Osteocyte (in vitro differentiated cells): Measurements from ENCODE around the gene BPI. TPM values are rescaled to one million over a fixed set of nuclear protein-coding genes. Genes with fewer than 3 reads are reported as not detected.

Experiments used
- DNase-seq: peaks from one replicate; pipeline ENCODE4 v3.0.0; 2021; ENCODE audit warnings: mixed read lengths; ENCODE audit not compliant: unreplicated experiment; ENCODE audit errors: extremely low spot score
- H3K27ac Mint-ChIP-seq: one replicate; pipeline ENCODE4 v1.8.0; 2021; ENCODE audit warnings: mild to moderate bottlenecking, mixed read lengths; ENCODE audit not compliant: unreplicated experiment
- H3K27me3 Mint-ChIP-seq: one replicate; pipeline ENCODE4 v1.8.0; 2021; ENCODE audit warnings: mixed read lengths; ENCODE audit not compliant: unreplicated experiment
- H3K36me3 Mint-ChIP-seq: one replicate; pipeline ENCODE4 v1.8.0; 2021; ENCODE audit warnings: mixed read lengths; ENCODE audit not compliant: unreplicated experiment
- H3K4me1 Mint-ChIP-seq: one replicate; pipeline ENCODE4 v1.8.0; 2021; ENCODE audit warnings: mixed read lengths; ENCODE audit not compliant: unreplicated experiment
- H3K4me3 Mint-ChIP-seq: one replicate; pipeline ENCODE4 v1.8.0; 2021; ENCODE audit warnings: mild to moderate bottlenecking, moderate library complexity, mixed read lengths; ENCODE audit not compliant: unreplicated experiment
- H3K9me3 Mint-ChIP-seq: one replicate; pipeline ENCODE4 v1.8.0; 2021; ENCODE audit warnings: mixed read lengths; ENCODE audit not compliant: unreplicated experiment
- CTCF ChIP-seq: fragments of 200-600 bp; sonication (generic); IDR thresholded peaks from 2 replicates; pipeline ENCODE4 v1.5.0; 2021; ENCODE audit warnings: antibody characterized with exemption, mild to moderate bottlenecking, moderate library complexity
- total RNA-seq: library from RNA; stranded (reverse); gene quantifications from 2 replicates; pipeline ENCODE4 v1.2.1, GENCODE V29; 2021

The BPI gene
- total RNA-seq, 1 donor from 2014 or later = 8.5 TPM

- H3K4me3 Mint-ChIP-seq = peak overlapping the region; percentile 83
- DNase-seq = no peak
- no peaks in the 10 kb centered on the region for H3K27me3 Mint-ChIP-seq
- no peak for TF ChIP-seq CTCF
- peaks cover 15% of the 10 kb centered on the region for H3K36me3 Mint-ChIP-seq
- H3K27ac Mint-ChIP-seq = peak overlapping the region; percentile 87
- peaks cover 70% of the 10 kb centered on the region for H3K4me1 Mint-ChIP-seq
- no peaks in the 10 kb centered on the region for H3K9me3 Mint-ChIP-seq
These were observed 45.3 kb upstream of the BPI start for GRCh38 chr20:38258545-38259215.

GRCh38 chr20:38260025-38260377, 44.0 kb upstream of the BPI start:
- Mint-ChIP-seq H3K36me3 (peaks cover 22% of the 10 kb centered on the region), H3K27me3 (no peaks in the 10 kb centered on the region), H3K4me3 (peak overlapping the region; percentile 83), H3K27ac (peak overlapping the region; percentile 87), H3K4me1 (peaks cover 62% of the 10 kb centered on the region), H3K9me3 (peaks cover 8% of the 10 kb centered on the region)
- TF ChIP-seq CTCF = no peak
- no peak for DNase-seq

GRCh38 chr20:38260378-38261053, 43.4 kb upstream of the BPI start, which contains the start of gene KIAA1755:
TSS of gene KIAA1755 (minus strand) at chr20:38260735. CDS start at chr20:38260500, 235 bp downstream.
- H3K4me3 Mint-ChIP-seq = peak within 1 kb of the TSS; percentile 83
- peaks cover 22% of the 10 kb centered on the region for H3K36me3 Mint-ChIP-seq
- no peaks in the 10 kb centered on the region for H3K27me3 Mint-ChIP-seq
- peak; percentile 87 for DNase-seq
- H3K9me3 Mint-ChIP-seq = peaks cover 11% of the 10 kb centered on the region
- H3K4me1 Mint-ChIP-seq = peaks cover 57% of the 10 kb centered on the region
- peak within 1 kb of the TSS; percentile 87 for H3K27ac Mint-ChIP-seq
- no peak for TF ChIP-seq CTCF

GRCh38 chr20:38261054-38261390, 42.9 kb upstream of the BPI start:
- Mint-ChIP-seq H3K27ac (peak overlapping the region; percentile 84), H3K9me3 (peaks cover 16% of the 10 kb centered on the region), H3K4me1 (peaks cover 52% of the 10 kb centered on the region), H3K4me3 (peak overlapping the region; percentile 79), H3K36me3 (peaks cover 27% of the 10 kb centered on the region), H3K27me3 (no peaks in the 10 kb centered on the region)
- DNase-seq = no peak
- TF ChIP-seq CTCF = no peak

- H3K4me3 Mint-ChIP-seq = no peak overlapping the region
- no peak overlapping the region for H3K27ac Mint-ChIP-seq
- peaks cover 28% of the 10 kb centered on the region for H3K36me3 Mint-ChIP-seq
- no peak for DNase-seq
- H3K9me3 Mint-ChIP-seq = peaks cover 23% of the 10 kb centered on the region
- no peak for TF ChIP-seq CTCF
- no peaks in the 10 kb centered on the region for H3K27me3 Mint-ChIP-seq
- peaks cover 42% of the 10 kb centered on the region for H3K4me1 Mint-ChIP-seq
These were observed 41.0 kb upstream of the BPI start for GRCh38 chr20:38262931-38263330.
